LNCAP (cell line): Measurements from ENCODE around the gene OR56A4.

Experiments used
- TF ChIP-seq, protein P1 (sequence below): fragments of 450-650 bp; IDR thresholded peaks from 2 replicates; pipeline ENCODE4 v1.5.1; 2017; ENCODE audit warnings: mild to moderate bottlenecking

Gene OR56A4, protein sequence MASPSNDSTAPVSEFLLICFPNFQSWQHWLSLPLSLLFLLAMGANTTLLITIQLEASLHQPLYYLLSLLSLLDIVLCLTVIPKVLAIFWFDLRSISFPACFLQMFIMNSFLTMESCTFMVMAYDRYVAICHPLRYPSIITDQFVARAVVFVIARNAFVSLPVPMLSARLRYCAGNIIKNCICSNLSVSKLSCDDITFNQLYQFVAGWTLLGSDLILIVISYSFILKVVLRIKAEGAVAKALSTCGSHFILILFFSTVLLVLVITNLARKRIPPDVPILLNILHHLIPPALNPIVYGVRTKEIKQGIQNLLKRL

DNA sequence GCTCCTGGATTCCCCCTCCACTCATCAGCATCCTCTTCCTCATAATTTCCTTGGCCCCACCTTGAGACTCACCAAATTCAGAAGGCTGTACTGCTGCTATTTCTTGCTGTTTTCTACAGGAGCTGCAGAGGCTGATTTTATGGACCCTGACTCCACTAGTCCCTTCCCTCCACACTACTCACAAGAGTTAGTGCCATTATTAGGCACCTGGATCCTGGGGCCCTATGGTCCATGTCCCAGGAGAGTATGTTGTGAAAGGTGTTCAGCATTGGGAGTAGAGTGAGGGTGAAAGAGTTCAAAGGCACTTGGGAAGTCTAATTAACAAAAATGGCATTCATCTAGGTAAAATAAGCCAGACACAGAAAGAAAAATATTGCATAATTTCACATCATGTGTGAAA lies at the start of gene OR56A4:
TSS of gene OR56A4 (minus strand) at position 101 of the 400 bp plus-strand sequence. CDS start 3,954 bp downstream, outside the sequence.
- TF ChIP-seq, protein P1, sequence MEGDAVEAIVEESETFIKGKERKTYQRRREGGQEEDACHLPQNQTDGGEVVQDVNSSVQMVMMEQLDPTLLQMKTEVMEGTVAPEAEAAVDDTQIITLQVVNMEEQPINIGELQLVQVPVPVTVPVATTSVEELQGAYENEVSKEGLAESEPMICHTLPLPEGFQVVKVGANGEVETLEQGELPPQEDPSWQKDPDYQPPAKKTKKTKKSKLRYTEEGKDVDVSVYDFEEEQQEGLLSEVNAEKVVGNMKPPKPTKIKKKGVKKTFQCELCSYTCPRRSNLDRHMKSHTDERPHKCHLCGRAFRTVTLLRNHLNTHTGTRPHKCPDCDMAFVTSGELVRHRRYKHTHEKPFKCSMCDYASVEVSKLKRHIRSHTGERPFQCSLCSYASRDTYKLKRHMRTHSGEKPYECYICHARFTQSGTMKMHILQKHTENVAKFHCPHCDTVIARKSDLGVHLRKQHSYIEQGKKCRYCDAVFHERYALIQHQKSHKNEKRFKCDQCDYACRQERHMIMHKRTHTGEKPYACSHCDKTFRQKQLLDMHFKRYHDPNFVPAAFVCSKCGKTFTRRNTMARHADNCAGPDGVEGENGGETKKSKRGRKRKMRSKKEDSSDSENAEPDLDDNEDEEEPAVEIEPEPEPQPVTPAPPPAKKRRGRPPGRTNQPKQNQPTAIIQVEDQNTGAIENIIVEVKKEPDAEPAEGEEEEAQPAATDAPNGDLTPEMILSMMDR, result no peak

DNA sequence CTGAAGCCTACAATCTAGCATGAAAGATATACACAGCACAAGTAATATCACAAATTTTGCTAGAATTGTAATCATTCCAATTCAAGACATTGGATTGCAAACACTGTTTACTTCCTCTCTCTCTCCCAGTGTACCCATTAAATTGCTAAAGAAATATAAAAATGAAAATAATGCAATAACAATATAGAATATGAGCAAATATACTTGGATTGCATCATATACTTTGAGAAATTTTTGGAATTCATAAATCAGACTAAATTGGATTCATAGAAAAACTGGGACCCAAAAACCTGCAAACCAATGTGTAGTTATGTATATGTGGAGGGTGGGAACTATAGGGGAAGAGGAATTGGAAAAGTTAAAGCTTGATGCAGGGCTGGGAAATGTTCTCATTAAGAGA lies 48.8 kb upstream of the OR56A4 start:
- TF ChIP-seq, protein P1, result no peak

DNA sequence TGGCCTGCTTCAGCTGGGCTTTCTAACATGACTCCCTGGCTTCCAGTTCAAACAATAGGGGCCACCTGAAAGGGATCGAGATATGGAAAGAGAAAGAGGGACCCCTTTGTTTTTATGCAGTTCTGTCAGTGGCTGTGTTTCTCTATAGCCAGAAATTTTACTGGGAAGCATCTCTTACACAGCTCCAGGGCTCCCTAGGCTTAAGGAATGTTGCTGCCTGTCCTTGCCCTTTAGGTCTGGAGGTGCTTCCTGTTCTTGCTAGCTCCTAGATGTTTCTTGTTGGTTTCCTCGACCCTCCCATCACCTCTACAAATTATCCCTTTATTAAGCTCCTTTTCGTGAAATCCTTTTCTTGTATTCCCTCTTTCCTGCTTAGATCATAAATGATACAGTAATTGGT lies 45.6 kb upstream of the OR56A4 start:
- TF ChIP-seq, protein P1, result no peak

DNA sequence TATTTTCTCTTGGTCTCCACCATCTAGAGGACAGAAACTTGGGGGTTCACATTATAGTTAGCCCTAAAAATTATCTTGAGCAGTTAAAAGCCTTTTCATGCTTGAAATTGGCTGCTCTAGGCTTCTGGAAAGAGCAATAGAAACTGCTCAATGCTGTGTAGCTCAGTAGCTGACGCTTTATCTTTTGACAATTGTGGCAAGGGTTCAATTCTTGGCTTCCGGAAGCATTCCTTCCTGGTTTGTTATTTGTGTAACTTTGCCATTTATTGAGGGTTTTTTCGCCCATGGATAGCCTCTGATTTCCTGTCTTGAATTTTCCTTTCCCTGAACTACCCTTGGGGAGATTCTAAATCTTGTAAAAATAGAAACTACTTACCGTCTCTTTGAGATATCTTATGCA lies 34.1 kb upstream of the OR56A4 start:
- TF ChIP-seq, protein P1, result no peak

DNA sequence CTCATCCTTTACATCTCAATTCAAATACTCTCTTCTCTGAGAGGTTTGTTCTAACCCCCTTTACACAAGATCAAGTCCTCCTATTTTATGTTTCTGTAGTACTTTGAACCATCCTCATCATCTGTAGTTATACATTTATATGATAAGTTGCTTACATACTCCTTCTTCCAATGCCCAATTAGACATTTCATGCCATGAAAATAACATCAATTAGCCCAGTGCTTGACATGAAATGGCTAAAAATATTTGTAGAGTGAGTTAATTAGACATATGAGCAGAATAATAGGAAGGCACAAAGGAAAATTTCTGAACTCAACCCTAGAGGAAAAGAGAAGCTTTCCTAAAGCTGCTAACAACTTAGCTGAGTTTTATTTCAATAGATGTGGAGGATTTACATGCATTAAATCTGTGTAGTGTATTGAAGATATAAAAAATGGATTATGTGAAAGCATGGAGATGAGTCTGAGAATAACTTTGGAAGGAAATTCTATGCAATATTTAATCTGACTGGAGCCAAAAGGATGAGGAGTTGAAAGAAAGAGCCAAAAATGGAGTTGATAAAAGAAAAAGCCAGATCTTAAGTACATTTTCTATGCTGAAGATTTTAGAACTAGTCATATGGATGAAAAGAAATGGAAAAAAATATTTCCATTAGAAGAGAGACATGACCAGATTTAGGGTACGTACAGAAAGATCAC lies 24.1 kb upstream of the OR56A4 start, which contains the start of gene OR56A1:
TSS of gene OR56A1 (minus strand) at position 51 of the 698 bp plus-strand sequence. CDS start 3,066 bp downstream, outside the sequence.
- TF ChIP-seq, protein P1, result no peak

DNA sequence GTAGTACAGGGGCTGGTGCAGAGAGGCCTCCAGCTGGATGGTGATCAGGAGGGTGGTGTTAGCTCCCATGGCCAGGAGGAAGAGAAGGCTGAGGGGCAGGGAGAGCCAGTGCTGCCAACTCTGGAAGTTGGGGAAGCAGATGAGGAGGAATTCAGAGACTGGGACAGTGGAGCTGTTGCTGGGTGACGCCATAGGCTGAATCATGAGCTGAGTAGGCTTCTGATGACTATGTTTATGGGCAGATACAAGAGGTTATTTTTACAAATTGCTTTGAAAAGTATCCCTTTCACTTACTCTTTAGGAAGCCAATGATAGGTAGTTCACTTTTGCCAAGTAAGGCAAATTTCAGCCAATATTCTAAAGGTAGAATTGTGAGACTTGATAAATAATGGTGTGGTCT lies 20.8 kb upstream of the OR56A4 start:
- TF ChIP-seq, protein P1, result no peak

DNA sequence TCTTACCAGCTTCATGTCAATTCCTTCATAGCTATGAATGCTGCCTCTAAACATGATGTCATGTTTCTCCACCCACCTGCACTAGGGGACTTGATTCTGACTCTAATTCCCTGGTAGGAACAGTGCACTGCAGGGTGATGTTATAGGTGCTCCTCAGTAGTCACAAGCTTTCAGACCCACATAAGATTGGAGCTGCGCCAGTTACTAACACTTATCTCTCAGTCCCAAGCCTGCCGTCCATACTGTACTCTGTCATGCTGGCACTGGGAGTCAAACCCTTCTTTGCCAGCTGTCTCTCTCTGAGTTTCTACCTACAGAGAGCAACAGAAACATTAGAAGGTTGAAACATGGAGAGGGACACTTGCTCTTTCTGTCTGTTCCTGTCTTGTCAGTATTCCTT lies 18.3 kb upstream of the OR56A4 start:
- TF ChIP-seq, protein P1, result no peak
